GM18861 (cell line): ENCODE results near the gene EYA2.

Experiments
- ATAC-seq: cut with Tn5 transposase; IDR thresholded peaks from one replicate; pipeline ENCODE4 v1.9.1; 2021; ENCODE audit not compliant: unreplicated experiment

Gene EYA2

DNA sequence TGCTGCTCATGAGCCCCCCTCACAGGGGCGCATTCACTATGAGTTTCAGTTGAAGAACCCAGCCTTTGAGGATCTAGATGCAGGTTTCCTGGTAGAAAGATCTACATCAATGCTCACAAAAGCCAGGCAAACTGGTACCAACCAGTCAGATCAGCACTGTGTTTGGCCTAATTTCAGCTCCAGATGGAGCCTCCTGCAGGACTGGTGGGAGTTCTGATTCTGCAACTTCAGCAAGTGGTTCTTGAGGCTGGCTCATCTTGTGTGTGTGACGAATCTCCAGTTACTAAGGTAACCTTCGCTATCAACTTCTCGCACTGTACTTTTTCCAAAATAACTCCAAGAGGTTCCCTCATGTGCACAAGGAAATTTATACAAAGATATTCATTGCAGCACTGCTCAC is 343.1 kb downstream of the EYA2 start:
- no peak for ATAC-seq
